Activated CD8-positive, alpha-beta memory T cell treated with anti-CD3 and anti-CD28 coated beads for 36 hours (primary cell): Measurements from ENCODE around the gene LRRC36. TPM values are rescaled to one million over a fixed set of nuclear protein-coding genes. Genes with fewer than 3 reads are reported as not detected.

Source experiments
- CTCF ChIA-PET: fragments of 350-600 bp; sonication (Branson Sonifier 250); formaldehyde crosslinking; loops from one replicate; lab custom pipeline; 2021; ENCODE audit warnings: antibody characterized with exemption; lab: Charles Lee
- POLR2A ChIA-PET: fragments of 350-600 bp; sonication (Branson Sonifier 250); formaldehyde crosslinking; loops from one replicate; lab custom pipeline; 2021; ENCODE audit warnings: antibody characterized with exemption; lab: Charles Lee
- total RNA-seq, 2 experiments: library from RNA; stranded (reverse); gene quantifications; one replicate each; pipeline ENCODE4 v1.2.3, GENCODE V29; 2021

LRRC36 gene
- total RNA-seq, 2 experiments from 2014 or later = 0.55 to 1.1 TPM

DNA sequence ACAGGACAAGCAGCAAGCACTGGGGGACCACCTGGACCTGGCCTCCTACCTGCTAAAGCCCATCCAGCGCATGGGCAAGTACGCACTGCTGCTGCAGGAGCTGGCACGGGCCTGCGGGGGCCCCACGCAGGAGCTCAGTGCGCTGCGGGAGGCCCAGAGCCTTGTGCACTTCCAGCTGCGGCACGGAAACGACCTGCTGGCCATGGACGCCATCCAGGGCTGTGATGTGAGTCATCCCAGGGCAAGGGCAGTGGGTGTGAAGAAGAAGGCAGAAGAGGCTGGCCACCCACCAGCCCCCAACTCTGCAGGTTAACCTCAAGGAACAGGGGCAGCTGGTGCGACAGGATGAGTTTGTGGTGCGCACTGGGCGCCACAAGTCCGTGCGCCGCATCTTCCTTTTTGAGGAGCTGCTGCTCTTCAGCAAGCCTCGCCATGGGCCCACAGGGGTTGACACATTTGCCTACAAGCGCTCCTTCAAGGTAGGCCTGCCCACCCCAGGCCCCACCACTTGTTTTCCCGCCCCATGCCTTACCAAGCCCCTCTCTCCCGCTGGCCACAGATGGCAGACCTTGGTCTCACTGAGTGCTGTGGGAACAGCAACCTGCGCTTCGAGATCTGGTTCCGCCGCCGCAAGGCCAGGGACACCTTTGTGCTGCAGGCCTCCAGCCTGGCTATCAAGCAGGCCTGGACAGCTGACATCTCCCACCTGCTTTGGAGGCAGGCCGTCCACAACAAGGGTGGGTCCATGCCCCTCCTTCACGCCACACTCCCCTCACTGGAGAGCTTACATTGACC is 40.0 kb upstream of the LRRC36 start:
- CTCF ChIA-PET = no interaction called here
- POLR2A ChIA-PET = interaction anchor here (1.0 kb wide), 1 partner anchor 79 kb away, joined by 3 read pairs; no protein-coding TSS in a partner anchor

GRCh38 chr16:67287960-67288359 is 38.7 kb upstream of the LRRC36 start:
- POLR2A ChIA-PET = no interaction called here
- CTCF ChIA-PET = no interaction called here

DNA sequence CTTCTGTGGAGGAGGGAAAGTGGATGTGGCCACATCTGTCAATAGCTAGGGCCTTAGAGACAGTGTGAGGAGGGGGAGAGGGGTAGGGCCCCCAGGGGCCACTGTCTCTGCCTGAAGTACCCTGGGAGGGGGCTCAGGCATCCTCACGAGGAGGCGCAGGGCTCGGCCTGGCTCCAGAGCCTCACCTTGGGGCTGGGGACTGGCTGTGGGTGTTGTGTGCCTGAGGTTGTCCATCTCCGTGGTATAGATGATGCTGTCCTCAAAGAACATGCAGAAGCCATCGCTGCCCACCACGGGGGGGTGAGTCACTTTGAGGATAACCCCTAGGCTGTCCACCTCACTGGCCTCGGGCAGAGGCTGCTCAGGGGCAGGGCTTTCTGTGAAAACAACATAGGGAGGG is 35.2 kb upstream of the LRRC36 start:
- CTCF ChIA-PET = no interaction called here
- POLR2A ChIA-PET = no interaction called here

- POLR2A ChIA-PET = interaction anchor here (0.5 kb wide), 1 partner anchor 24 kb away, joined by 3 read pairs; no protein-coding TSS in a partner anchor
Measured at GRCh38 chr16:67294171-67294757, 32.4 kb upstream of the LRRC36 start.

DNA sequence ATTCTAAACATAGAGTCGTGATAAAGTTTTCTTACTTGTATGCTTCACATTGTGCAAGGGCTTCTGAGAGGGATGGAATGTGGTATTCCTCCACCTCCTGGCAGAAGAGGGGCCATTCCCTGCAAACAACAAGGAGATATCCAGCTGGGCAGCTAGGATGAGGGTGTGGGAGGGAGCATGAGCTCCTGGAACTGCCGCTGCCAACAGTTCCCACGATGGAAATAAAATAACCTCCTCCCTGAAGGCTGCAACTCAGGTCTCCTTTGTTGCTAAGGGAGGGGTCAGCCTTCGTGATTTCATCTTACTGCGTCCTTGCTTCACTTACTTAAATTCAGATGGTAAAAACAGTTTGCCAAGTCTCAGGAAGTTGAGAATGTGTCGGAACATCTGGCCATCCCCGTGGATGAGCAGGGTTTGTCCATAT is 31.7 kb upstream of the LRRC36 start:
- CTCF ChIA-PET = no interaction called here
- POLR2A ChIA-PET = interaction anchor here (0.5 kb wide), 1 partner anchor 24 kb away, joined by 3 read pairs; no protein-coding TSS in a partner anchor

More at GRCh38 chr16:67294171-67294757, 32.4 kb upstream of the LRRC36 start:
- CTCF ChIA-PET = no interaction called here

- CTCF ChIA-PET = no interaction called here
- POLR2A ChIA-PET = no interaction called here
Measured at GRCh38 chr16:67296420-67296819, 30.2 kb upstream of the LRRC36 start.

GRCh38 chr16:67298277-67298676 is 28.3 kb upstream of the LRRC36 start:
- CTCF ChIA-PET = no interaction called here
- POLR2A ChIA-PET = no interaction called here

DNA sequence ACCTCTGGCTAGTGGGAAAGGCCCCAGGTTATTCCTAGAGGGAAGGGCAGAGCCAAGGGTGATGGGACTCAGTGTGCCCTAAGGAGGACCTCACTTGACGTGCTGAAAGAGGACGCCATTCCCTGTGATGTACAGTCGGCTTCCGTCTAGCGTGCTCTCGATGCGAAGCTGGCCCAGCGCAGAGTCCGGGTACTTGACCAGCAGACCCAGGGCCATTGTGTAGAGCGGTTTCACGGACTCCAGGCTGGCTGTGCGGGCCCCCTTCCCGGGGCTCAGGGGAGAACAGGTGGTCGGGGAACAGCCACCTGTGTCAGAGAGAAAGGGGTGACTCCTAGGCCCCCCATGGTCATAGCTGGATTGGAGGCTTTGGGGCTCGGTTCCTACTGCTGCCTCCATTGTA is 27.3 kb upstream of the LRRC36 start:
- ChIA-PET CTCF (no interaction called here), POLR2A (no interaction called here)

- CTCF ChIA-PET = interaction anchor here (1.5 kb wide), 1 partner anchor 92 kb away, joined by 4 read pairs; the partner anchor contains the start of gene TPPP3
- POLR2A ChIA-PET = no interaction called here
Measured at GRCh38 chr16:67301080-67301782, 25.4 kb upstream of the LRRC36 start.

DNA sequence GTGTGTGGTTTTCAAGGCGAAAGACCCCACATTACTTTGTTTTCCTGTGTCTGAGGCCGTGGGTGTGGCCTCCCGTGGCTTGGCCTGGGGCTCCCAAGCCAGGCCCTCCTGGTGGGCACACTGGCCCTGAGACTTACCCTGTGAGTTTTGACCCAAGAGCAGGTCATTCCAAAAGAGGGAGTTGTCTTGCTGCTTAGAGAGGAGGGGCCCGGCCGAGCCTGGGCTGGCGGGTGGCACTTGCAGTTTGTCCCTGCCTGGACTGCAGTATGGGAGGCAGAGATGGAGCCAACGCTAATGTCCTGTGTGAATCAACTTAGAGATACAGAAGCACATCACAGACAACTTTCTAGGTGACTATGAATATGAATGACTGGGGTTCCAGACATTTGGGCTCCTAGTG is 24.5 kb upstream of the LRRC36 start:
- POLR2A ChIA-PET = no interaction called here
- CTCF ChIA-PET = interaction anchor here (1.5 kb wide), 1 partner anchor 91 kb away, joined by 4 read pairs; the partner anchor contains the start of gene TPPP3

GRCh38 chr16:67302970-67303369 is 23.6 kb upstream of the LRRC36 start:
- ChIA-PET POLR2A (no interaction called here), CTCF (interaction anchor here (1.5 kb wide), 1 partner anchor 91 kb away, joined by 4 read pairs; the partner anchor contains the start of gene TPPP3)

- CTCF ChIA-PET = no interaction called here
- POLR2A ChIA-PET = no interaction called here
Measured at GRCh38 chr16:67304020-67304419, 22.6 kb upstream of the LRRC36 start.

DNA sequence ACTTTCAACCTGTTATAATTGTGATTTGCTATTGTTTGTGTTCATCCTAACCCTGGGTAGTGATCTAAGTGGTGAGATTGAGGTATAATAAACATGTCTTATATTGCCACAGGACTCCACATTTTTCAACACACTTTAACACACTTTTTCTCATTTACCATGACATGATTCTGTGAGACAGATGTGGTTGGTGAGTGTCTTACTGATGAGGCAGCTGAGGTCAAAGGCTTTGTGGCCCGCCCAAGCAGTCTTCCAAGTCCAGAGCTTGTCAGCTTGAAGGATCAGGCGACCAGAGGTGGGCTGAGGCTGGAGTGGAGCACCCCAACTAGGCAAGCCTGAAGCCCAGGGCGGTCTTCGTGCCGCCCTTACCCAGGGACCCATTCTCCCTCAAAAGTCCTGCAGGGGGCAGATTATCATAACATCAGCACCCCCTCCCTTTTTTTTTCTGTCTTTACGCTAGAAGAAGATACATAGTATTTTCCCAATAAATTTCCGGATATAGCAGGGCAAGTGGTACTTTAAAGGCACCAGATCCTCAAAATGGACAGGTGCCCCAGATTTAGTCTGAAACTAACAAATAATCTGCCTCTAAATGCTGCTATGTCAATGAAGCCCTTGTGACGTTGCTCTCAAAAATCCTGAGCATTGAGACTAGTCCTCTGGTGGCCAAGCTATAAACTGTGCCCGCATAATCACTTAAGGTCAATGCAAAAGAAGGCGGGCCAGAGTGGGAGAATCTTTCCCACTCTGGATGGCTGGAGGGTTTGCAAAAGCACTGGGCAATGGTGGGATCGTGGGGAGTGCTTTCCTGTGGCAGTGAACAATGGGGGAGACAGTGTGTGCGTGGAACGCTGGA is 21.2 kb upstream of the LRRC36 start:
- CTCF ChIA-PET = no interaction called here
- POLR2A ChIA-PET = no interaction called here

DNA sequence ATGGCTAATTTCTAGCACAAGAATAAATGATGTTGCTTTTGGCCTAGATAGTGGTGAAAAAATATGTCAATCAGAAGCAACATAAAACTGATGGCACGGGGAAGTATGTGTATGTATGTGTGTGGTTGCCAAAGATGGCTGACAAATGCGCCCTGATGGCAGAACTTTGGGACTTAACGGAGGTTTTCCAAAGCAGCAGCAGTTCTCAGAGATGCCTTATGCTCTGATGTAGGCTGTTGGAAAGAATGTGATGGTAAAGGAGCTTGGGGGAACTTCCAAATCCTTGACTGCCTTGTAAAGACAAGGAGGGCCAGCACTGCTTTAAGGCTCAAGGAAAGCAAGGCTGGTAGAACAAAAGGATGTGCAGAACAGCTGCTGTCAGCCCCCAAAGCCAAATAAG is 16.1 kb upstream of the LRRC36 start:
- POLR2A ChIA-PET = no interaction called here
- CTCF ChIA-PET = interaction anchor here (1.0 to 1.3 kb wide), 2 partner anchors 89 to 170 kb away, joined by 3 to 4 read pairs; partner anchors contain the start of gene ATP6V0D1

DNA sequence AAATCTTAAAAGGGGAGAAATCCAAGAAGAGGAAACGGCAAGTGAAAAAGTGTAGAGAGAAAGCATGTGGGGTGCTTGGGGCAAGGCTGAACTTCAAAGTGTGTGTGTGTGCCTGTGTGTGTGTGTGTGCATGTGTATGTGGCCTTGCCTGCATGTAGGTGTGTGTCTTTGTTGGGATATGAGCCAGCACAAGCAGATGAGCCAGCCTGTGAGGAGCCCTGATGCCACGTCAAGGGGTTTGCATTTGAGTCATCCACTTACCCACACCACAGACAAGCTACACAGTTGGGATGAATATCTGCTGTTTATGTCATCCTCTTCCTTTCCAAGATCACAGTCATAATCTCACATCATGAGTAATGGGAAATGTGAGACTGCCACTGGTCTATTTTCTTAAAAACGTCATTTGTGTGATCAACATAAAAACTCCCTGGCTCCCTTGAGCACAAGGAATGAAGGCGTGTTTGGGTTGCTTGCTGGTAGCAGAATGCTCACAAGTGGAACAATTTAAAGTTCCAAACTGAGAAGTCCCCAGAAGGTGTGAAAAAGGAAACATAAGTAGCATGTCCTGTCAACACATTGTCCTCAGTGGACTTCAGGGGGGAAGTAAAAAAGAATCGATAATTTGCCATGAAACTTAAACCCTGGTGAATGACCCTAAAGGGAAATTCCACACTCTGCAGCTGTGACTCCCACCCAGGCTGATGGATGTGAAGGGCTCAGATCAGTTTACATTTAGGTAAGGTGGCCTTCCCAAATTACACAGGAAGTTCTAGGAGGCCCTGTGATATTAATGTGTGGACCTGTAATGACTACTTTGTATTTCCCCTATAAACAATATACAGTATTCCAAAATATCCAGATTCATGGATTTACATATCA is 14.8 kb upstream of the LRRC36 start:
- CTCF ChIA-PET = interaction anchor here (1.2 to 1.3 kb wide), 2 partner anchors 14 to 169 kb away, joined by 4 to 7 read pairs; partner anchors contain the start of gene ATP6V0D1

DNA sequence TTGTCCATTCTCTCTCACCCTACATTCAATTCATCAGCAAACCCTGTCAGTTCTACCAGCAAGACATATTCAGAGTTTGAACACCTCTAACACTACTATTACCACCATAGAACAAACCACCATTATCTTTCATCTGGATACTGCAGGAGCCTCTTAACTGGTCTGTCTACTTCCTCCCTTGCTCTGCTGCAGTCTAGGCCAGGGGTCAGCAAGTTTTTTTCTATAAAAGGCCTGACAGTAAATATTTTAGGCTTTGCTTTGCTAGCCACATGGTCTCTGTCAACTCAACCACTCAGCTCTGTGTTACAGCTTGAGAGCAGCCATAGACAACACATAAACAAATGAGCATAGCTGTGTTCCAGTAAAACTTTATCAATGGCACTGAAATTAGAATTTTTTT is 13.9 kb upstream of the LRRC36 start:
- ChIA-PET CTCF (interaction anchor here (0.7 to 1.2 kb wide), 3 partner anchors 13 to 156 kb away, joined by 3 to 7 read pairs (median 3); no protein-coding TSS in a partner anchor), POLR2A (no interaction called here)

More for the DNA sequence above, 14.8 kb upstream of the LRRC36 start:
- POLR2A ChIA-PET = interaction anchor here (0.9 kb wide), 1 partner anchor 68 kb away, joined by 5 read pairs; no protein-coding TSS in a partner anchor

- ChIA-PET POLR2A (no interaction called here), CTCF (interaction anchor here (0.6 to 0.7 kb wide), 2 partner anchors 110 to 300 kb away, joined by 3 read pairs; no protein-coding TSS in a partner anchor)
Measured at GRCh38 chr16:67317853-67318252, 8.8 kb upstream of the LRRC36 start.

- ChIA-PET POLR2A (no interaction called here), CTCF (interaction anchor here (0.7 to 2.0 kb wide), 10 partner anchors 11 to 112 kb away, joined by 3 to 7 read pairs (median 4); no protein-coding TSS in a partner anchor)
Measured at GRCh38 chr16:67326115-67326471, 522 bp upstream of the LRRC36 start.
